HG02763 (cell line): ENCODE measurements around the gene SLIT3.

Experiments
- ATAC-seq: cut with Tn5 transposase; IDR thresholded peaks from one replicate; pipeline ENCODE4 v1.9.1; 2021; ENCODE audit warnings: mild to moderate bottlenecking, moderate library complexity; ENCODE audit not compliant: unreplicated experiment

SLIT3 gene

GRCh38 chr5:169299663-169300467, 1.1 kb downstream of the SLIT3 start:
- no peak for ATAC-seq

- no peak for ATAC-seq
These were observed 1.7 kb downstream of the SLIT3 start for GRCh38 chr5:169299191-169299662.

- ATAC-seq: no peak
These were observed 2.7 kb downstream of the SLIT3 start for GRCh38 chr5:169298193-169298592.

GRCh38 chr5:169296419-169297143, 4.4 kb downstream of the SLIT3 start:
- no peak for ATAC-seq

- ATAC-seq: no peak
These were observed 5.6 kb downstream of the SLIT3 start for GRCh38 chr5:169295306-169295705.

- no peak for ATAC-seq
These were observed 6.3 kb downstream of the SLIT3 start for GRCh38 chr5:169294621-169295020.

- no peak for ATAC-seq
These were observed 9.1 kb downstream of the SLIT3 start for GRCh38 chr5:169291877-169292276.

GRCh38 chr5:169290895-169291294, 10.0 kb downstream of the SLIT3 start:
- no peak for ATAC-seq

GRCh38 chr5:169289520-169289919, 11.4 kb downstream of the SLIT3 start:
- ATAC-seq: no peak

- ATAC-seq: no peak
These were observed 12.6 kb downstream of the SLIT3 start for GRCh38 chr5:169288066-169288930.

- no peak for ATAC-seq
These were observed 13.4 kb downstream of the SLIT3 start for GRCh38 chr5:169287529-169287928.

- ATAC-seq: no peak
These were observed 14.2 kb downstream of the SLIT3 start for GRCh38 chr5:169286572-169287300.

GRCh38 chr5:169283887-169284286, 17.1 kb downstream of the SLIT3 start:
- ATAC-seq: no peak

GRCh38 chr5:169281625-169282024, 19.3 kb downstream of the SLIT3 start:
- no peak for ATAC-seq

GRCh38 chr5:169280696-169281095, 20.2 kb downstream of the SLIT3 start:
- no peak for ATAC-seq

- no peak for ATAC-seq
These were observed 20.7 kb downstream of the SLIT3 start for GRCh38 chr5:169280286-169280685.

- no peak for ATAC-seq
These were observed 21.8 kb downstream of the SLIT3 start for GRCh38 chr5:169279125-169279524.

- ATAC-seq: no peak
These were observed 27.1 kb downstream of the SLIT3 start for GRCh38 chr5:169273881-169274280.

GRCh38 chr5:169273451-169273850, 27.5 kb downstream of the SLIT3 start:
- no peak for ATAC-seq

GRCh38 chr5:169272731-169273427, 28.1 kb downstream of the SLIT3 start:
- no peak for ATAC-seq
